Stimulated activated CD8-positive, alpha-beta memory T cell treated with anti-CD3 and anti-CD28 coated beads, Interleukin-4, amount 100 ng/mL, for 4 hours (primary cell): ENCODE results near the gene PPM1K.
"Not testable (repeated sequence)": the region's sequence is repeated elsewhere in the genome, so short reads cannot be mapped to it uniquely, and the experiment has no call there.

ENCODE experiments used
- DNase-seq, 2 donors: peaks; one replicate each; pipeline ENCODE4 v3.0.0-alpha.2; 2020; ENCODE audit warnings: low read depth in 2 of 2, low spot score in 1 of 2

Gene PPM1K

DNA sequence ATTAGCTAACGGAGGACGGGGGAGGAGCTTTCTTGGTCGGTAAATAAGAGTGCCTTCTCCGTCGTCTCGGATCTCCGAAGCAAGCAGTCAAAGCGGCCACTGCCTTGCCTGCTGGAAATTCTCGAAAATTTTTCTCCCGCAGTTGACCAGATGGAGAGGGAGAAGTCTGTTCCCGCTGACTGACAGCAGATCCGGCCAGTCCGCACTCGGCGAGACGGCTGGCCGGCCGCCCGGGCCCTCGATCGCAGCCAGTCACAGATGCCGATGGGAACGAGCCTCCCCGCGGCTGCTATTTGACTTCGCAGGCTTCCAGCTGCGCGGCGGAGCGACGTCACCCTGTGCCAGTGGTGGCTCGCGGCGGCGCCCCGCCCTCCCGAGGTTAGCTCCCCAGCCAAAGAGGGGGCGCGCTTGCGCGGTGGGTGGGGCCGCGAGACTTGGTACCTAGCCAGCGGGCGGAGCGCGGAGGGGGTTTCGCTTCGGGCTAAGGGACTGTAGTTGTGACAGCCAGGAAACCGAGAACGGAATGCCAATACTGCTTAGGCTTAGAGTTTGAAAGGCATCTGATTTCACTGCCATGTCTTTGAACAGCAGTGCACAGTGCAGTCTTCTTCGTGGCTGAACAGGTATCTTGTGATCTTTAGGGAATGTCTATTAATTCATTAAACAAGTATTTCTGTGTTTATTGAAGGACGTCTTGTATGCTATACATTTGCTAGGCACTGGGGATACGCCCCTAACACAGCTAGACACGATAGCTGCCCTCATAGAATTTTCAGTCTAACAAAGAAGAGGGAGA, at the start of gene PPM1K:
TSS of gene PPM1K (minus strand) at position 123 of the 796 bp plus-strand sequence. CDS start 5,978 bp downstream, outside the sequence.
- DNase-seq: peak; percentile 97

DNA sequence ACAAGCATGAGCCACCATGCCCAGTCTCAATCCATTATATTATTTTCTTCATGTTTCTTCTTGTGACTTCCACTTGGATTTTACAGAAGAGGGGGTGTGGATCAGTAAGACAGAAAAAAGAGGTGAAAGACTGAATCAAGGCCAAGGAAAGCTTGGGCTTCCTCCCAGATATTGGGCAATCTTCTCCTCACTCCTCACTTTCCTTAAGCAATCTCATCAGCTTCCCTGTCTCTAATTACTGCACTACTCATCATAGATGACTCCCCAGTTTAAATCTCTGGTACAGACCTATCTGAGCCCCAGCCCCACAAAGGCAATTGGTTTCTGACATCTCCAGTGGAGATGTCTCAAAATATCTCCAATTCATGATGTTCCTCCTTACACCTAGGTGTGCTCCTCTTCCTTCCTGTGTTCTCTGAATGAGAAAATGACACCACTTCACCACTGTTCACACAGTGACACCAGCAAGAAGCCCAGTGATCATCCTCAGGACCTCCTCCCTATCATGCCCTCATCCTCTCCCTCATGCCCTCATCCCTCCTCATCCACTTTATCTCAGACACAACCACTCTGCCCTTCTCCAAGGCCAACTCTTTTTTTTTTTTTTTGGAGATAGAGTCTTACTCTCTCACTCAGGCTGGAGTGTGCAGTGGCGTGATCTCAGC, 49.5 kb upstream of the PPM1K start:
- DNase-seq: no peak

DNA sequence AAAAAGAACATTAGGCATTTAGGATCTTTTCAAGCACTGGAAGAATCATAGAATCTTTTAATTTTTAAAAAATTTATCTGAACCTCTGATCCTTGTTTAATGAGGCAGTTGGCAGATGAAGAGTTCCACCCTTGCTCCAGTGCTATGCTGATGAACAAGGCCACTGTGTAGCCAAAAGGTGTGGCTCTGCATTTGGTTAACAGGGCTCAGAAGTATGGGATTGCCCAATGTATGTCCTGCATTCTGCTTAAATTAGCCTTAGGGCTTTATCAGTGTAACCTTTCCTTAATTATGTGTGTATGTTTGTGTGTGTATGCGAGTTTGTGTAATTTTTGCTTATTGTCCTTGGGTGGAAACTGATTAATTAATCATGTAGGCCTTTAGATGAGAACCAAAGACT, 43.3 kb upstream of the PPM1K start:
- DNase-seq: no peak

DNA sequence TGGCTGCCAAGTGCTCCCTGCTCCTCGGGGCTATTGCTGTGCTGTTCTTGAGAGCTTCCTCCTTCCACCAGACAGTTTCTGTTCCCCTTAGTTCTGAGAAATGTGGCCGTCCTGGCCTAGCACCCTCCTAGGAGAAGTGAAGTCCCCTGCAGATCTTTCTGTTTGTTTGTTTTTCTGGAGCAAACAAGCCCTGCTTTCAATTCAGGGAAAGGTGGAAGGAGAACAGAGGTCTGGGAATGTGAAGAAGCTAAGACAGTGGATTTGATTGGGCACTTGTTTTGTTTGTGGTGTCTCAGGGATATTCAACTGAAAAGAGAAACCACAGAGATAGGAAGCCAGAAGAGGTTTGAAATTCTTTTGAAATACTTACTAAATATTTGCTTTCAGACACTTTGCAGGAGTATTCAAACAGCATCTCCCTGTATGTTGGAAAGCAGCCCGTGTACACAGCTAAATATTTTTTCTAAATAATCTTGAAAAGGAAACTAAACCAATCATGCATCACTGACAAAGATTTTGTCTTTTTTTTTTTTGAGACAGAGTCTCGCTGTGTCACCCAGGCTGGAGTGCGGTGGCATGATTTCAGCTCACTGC, 36.5 kb upstream of the PPM1K start:
- no peak for DNase-seq

DNA sequence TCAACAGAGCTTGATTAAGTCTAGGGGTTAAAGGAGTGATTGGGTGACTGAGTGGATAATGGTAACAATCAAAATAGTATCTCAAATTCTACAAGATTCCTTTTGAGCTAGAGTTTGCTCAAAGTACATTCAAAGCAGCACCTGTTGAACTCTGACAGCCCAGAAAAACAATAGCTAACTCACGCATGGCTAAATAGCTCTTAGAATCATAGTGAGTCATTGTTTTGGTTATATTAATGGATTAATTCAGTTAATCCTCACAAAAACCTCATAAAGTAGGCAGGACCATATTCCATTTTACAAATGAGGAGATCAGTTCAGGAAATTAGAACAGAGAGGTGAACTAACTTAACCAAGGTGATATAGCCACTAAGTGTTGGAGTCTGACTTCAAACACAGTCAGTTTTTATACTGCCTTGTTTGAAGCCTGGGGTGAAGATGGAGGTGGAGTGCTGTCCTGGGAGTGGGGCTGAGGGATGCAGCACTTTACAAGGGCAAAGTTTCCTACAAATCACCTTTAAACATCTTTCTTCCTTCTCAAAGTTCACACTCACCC, 35.9 kb upstream of the PPM1K start:
- no peak for DNase-seq

DNA sequence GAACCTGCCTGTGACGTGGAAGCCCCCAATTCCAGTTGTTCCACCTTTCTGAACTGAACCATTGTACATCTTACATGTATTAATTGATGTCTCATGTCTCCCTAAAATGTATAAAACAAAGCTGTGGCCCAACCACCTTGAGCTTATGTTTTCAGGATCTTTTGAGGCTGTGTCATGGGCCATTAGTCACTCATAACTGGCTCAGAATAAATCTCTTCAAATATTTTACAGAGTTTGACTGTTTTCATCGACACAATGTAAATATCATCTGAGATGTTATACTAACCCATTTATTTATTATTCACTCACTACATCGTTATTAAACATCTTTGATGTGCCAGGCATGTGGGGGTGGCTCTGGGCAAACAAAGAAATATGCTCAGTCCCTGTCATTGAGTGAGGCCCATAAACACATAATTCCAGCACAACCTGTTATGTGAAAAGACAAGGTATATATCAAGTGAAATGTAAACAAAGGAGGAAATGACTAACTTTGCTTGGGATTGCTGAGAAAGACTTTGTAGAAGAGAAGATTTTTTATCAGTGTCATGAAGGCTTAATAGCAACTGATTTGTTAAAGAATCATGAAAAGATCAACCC, 34.5 kb upstream of the PPM1K start:
- no peak for DNase-seq

DNA sequence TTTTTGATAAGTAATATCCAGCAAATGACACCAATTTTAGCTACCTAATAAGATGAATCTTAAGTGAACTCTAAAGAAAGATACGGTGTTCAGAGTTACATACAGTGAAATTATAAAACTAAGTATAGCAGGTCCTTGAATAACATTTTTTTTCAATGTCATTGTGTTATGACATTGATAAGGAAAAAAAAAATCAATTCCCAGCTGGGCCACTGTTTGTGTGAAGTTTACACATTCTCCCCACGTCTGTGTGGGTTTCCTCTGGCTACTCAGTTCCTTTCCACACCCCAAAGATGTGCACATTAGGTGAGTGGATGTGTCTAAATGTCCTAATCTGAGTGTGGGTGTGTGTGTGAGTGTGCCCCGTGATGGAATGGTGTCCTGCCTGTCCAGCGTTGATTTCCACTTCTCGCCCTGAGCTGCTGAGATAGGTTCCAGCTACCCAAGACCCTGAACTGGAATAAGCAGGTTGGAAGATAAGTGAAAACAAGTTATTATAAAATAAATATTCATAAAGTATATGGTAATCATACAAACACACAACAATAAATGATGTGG, 31.2 kb upstream of the PPM1K start:
- DNase-seq: no peak

DNA sequence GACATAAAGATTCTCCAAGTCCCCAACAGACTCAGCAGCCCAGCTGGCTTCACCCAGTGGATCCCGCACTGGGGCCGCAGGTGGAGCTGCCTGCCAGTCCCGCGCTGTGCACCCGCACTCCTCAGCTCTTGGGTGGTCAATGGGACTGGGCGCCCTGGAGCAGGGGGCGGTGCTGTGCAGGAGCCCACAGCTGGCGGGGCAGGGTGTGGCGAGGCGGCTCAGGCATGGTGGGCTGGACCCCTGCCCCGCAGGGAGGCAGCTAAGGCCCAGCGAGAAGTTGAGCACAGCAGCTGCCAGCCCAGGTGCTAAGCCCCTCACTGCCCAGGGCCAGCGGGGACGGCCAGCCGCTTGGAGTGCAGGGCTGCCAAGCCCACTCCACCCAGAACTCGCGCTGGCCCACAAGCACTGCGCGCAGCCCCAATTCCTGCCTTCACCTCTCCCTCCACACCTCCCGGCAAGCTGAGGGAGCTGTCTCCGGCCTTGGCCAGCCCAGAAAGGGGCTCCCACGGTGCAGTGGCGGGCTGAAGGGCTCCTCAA, 28.8 kb upstream of the PPM1K start:
- DNase-seq: not testable (repeated sequence)

DNA sequence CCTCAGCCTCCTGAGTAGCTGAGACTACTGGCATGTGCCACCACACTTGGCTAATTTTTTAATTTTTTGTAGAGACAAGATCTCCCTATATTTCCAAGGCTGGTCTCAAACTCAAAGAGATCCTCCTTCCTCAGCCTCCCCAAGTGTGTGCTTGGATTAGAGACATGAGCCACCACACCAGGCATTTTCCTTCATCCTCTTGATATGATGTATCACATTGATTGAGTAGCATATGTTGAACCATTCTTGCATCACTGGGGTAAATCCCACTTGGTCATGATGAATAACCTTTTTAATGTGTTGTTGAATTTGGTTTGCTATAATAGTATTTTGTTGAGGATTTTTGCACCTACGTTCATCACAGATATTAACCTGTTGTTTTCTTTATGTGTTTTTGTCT, 24.2 kb upstream of the PPM1K start:
- DNase-seq: no peak

DNA sequence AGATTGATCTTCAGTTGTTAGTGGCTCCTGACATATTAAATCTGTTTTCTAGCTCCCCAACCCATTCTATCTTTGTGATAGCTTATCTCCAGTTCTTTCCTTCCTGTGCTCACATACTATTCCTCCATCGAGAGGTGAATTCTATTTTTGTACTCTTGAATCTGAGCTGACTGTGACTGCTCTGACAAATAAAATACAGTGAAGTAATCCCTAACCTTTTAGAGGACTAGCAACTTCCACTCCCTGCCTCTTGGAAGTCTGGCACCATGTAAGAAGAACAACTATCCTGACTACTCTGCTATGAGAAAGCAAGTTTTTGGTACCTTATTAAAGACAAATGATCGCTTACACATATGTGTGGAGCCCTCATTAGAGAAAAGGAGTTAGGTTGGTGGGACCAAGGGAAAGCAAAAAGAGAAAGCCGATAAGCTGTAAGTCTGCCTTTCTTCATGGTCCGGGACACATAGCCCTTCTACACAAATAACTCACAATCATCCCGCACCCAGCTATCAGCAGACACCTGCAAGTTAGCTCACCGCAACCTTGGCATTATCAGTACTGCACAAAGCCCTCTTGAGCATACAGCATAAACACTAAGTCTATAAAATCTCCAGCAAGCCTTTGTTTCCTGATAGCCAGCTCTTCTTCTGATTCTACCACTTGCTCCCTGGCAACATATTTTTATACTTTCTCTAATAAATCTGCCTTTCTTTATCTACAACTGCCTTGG, 13.5 kb upstream of the PPM1K start:
- no peak for DNase-seq

DNA sequence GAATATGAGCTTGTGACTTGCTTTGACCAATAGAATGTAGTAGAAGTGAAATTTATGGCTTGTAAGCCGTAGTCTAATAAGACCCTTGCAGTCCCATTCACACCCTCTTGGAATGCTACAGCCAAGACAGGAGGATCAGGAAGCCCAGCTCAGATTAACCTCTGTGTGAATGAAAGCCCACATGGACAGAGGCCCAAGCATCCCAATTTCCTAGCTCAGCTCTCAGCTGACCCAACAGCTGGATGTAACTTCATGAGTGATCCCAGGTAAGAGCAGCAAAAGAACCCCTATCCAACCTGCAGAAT, 12.8 kb upstream of the PPM1K start:
- DNase-seq: no peak

DNA sequence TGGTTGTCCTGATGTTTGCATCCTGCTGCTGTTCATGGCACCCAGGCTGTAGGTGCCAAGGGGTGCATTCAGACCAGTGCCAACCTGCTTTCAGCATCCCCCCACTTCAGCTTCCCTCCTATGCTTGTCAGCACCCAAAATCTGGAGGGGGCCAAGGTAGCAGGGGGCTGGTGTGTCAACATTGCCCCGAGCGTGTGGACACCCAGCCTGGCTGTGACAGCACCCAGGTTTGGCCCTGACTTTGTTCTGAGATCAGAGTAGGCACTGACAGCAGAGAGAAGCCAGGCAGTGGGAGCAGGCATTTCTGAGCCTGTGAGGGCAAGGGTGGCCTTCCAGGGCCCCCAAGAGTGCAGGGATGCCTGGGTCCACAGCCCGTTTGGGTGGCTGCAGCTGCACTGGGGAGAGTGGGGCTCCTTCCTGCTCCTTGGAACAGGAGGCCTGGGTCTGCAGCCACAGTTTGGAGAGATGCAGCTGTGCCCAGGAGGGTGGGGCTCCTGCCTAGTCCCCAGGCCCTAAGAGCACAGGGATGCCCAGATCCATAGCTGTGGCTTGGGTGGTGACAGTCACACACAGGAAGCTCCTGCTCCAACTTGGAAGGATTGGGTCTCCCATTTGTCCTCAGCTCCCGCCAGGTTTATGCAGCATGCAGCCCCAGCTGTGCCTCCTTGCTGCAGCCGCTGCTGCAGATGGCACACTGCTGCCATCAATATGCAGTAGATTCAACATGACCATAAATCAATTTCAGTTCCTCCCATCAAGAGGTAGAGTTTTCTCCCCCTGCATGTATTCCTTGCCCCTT, 12.3 kb upstream of the PPM1K start:
- no peak for DNase-seq

DNA sequence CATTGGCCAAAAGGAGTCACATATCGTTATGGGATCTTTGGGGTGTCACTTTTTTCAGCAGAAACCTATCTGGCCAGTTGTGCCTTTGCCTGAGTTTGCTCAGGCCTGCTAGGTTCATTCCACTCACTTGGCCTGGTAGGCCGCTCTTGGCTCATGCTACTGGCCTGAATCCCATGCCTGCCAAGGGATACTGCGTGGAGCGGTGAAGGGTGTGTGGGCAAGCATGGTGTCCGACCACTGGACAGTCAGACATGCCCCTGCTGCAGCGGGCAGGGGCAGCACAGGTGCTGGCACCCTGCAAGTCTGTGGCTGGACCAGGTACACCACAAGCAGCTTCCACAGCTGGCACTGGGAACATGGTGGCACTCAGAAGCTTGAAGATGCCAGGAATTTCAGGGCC, 11.3 kb upstream of the PPM1K start:
- DNase-seq: no peak

DNA sequence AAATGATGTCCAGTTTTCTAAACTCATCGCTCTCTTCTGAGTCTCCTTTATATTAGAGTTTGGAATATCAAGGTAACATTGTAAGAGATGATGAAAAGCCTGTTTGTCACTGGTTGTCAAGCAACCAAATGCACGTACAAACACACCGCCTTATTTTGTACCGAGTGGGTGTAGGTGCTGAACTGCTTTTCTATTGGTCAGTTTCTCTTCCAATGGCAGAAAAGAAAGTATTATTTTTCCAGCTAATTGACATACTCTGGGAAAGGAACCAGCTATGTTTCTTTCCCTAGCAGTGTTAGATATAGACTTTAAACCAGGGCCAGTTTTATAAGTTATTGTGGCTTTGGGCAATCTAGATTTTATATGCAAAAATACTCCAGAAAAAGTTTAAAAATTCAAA, 6.6 kb upstream of the PPM1K start:
- no peak for DNase-seq

DNA sequence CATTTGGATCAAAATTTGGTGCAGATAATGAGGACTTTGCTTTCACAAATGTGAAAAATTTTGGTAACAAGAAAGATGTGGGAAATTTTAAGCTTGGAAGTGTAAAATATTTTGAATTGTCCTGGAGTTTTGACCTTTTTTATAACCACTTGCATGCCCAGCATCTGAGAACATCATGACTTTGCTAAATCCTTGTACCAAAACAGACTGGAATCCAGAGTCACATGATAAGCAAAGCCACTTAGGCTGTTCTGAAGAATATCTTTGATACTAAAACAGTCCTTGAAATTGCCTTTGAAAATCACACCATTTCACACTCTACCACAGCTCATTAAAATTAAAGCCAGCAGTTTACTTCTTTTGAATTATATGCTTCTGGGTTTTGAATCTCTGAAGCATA, 2.5 kb upstream of the PPM1K start:
- DNase-seq: no peak

DNA sequence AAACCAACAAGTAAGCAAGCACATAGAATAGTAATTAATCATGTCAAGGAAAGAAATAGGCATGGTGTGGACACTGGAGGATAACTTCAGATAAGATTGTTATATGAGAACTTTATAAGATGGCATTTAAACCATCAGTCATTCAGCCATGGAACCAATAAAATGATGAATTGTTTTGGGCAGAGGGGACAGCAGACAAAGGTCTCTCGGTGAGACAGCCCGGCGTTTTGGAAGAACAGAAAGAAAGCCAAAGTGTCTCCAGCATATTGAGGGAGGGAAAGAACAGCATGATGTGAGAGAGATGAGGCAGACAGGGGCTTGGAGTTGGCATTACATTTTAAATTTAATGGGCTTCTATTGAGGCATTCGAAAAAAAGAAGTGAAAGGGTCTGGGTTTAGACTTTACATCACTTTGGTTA, 883 bp upstream of the PPM1K start:
- no peak for DNase-seq

DNA sequence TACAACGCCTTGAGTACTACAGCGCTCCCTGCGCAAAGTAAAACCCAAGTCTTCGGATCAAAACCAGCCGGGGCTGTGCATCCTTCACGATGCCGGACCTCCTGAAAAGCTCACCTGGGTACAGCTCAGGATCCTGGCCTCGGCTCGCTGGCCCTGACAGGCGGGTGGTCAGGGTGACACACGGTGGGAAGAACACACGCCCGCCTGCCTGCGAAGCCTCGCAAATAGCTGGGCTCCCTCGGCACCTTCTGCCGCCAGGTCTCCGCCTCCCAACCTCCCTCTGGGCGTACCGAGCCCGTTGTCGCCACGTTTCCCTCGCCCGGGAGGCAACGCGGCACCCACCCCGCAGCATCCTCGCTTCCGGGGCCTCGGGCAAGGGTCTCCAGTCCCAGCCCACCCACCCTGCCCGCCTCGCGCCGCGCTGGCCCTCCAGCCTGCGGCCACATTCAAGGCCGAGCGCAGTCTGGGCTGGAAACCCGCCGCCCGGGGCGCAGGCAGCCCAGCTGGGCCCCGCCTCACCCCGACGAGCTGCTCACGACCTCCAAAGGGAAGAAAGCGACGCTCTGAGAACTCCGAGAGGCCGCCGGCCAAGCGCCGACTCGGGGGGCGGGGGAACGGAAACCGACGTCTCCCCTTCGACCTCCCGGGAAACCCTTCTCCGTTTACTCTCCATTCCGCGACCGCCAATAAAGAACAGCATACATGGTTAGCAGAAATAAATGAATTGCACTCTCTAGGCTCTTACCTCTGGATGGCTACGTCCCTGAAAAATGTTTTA, 511 bp downstream of the PPM1K start:
- DNase-seq: peak; percentile 24 to 41

DNA sequence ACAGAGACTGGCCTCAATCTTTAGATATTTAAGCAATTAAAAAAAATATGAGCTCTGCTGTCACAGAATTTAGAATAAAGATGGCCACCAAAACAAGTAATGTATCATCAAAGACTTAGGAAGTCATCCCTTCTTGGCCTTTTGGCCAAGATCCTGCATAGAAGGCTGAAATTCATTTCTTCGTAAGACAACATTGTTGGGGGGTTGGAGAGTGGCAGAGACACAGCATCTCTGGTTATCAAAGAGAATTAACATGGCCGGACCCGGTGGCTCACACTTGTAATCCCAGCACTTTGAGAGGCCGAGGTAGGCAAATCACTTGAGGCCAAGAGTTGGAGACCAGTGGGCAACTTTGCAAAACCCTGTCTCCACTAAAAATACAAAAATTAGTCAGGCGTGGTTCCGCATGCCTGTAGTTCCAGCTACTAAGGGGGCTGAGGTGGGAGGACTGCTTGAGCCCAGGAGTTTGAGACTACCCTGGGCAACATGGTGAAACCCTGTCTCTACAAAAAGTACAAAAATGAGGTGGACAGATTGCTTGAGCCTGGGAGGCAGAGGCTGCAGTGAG, 4.0 kb downstream of the PPM1K start:
- no peak for DNase-seq
